H1 (cell line): ENCODE measurements around the gene PLK1. TPM values are rescaled to one million over a fixed set of nuclear protein-coding genes. Genes with fewer than 3 reads are reported as not detected.

Source experiments
- BACH1 ChIP-seq: IDR thresholded peaks from 2 replicates; pipeline ENCODE4 v1.6.1; 2012; ENCODE audit warnings: low read length, improper control_type of control experiment
- BCL11A ChIP-seq, 2 experiments: IDR thresholded peaks; one replicate each; pipeline ENCODE4 v1.6.1; 2011; ENCODE audit warnings: low read depth in 2 of 2, low read length in 2 of 2, mild to moderate bottlenecking in 2 of 2
- BRCA1 ChIP-seq: IDR thresholded peaks from 2 replicates; pipeline ENCODE4 v1.6.1; 2012; ENCODE audit warnings: low read depth, low read length, improper control_type of control experiment
- CHD7 ChIP-seq: fragments of 300-600 bp; sonication (generic); IDR thresholded peaks from 2 replicates; pipeline ENCODE4 v1.7.1; 2012; ENCODE audit warnings: low read length, moderate library complexity, mild to moderate bottlenecking, inconsistent platforms; ENCODE audit not compliant: insufficient replicate concordance
- GTF2F1 ChIP-seq: IDR thresholded peaks from 2 replicates; pipeline ENCODE4 v1.6.1; 2012; ENCODE audit warnings: low read depth, low read length, improper control_type of control experiment, borderline replicate concordance
- JUND ChIP-seq: IDR thresholded peaks from 2 replicates; pipeline ENCODE4 v1.6.1; 2011; ENCODE audit warnings: mild to moderate bottlenecking, improper control_type of control experiment, low read length
- MAFK ChIP-seq: IDR thresholded peaks from 2 replicates; pipeline ENCODE4 v1.6.1; 2012; ENCODE audit warnings: low read depth, mild to moderate bottlenecking, improper control_type of control experiment, low read length
- POLR2A ChIP-seq, 2 experiments: IDR thresholded peaks; 1 replicate in 1 of 2; 2 replicates in 1 of 2; pipeline ENCODE4 v1.6.1; 2011; ENCODE audit warnings: low read depth in 2 of 2, low read length in 2 of 2, mild to moderate bottlenecking in 2 of 2; ENCODE audit errors: control extremely low read depth in 1 of 2
- POU5F1 ChIP-seq: IDR thresholded peaks from 2 replicates; pipeline ENCODE4 v1.6.1; 2011; ENCODE audit warnings: low read depth, mild to moderate bottlenecking, low read length, moderate library complexity
- polyA plus RNA-seq, 7 experiments: library from polyadenylated mRNA; depleted of rRNA in 3 of 7; stranded (reverse) in 5 of 7; unstranded in 2 of 7; fragments of >200 nt in 5 of 7; fragments of 200-250 nt in 2 of 7; gene quantifications; 1 replicate in 5 of 7; 2 replicates in 1 of 7; 4 replicates in 1 of 7; pipeline versions ENCODE4 v1.2.1 to v1.2.3, GENCODE V29; 2011 to 2013; ENCODE audit warnings: missing spikeins in 2 of 7, mixed read lengths in 2 of 7
- total RNA-seq: library from RNA; stranded (reverse); fragmentation: NEBNext Ultra II Directional; extraction: Animal tissue kit (Norgen Biotek cat#: 25700); gene quantifications from 2 replicates; pipeline ENCODE4 v1.2.1, GENCODE V29; 2021

Gene PLK1
- total and polyA plus RNA-seq, 2 of the 8 experiments (the other 6 are each of a cell fraction or from before 2014, with no cell fraction given) = 127 to 139 TPM

GRCh38 chr16:23694644-23695373, 16.1 kb downstream of the PLK1 start (continued):
- TF ChIP-seq JUND = peak; percentile 61; the same call in 1 of the 2 replicates
- TF ChIP-seq POLR2A (IDR thresholded peaks at IDR 0.05; ENCODE audit: control extremely low read depth in 1 of 2, low read depth in 2 of 2, low read length in 2 of 2) = no peak
- no peak for TF ChIP-seq POU5F1
- no peak for TF ChIP-seq BRCA1
- TF ChIP-seq MAFK = no peak
- TF ChIP-seq BCL11A (IDR thresholded peaks at IDR 0.05; ENCODE audit: low read depth in 2 of 2, low read length in 2 of 2) = no peak
- TF ChIP-seq CHD7 = no peak
- no peak for TF ChIP-seq GTF2F1
- no peak for TF ChIP-seq BACH1
